ENCODE data around the gene FAM131B.

The FAM131B gene

GRCh38 chr7:143343596-143343995, 18.9 kb downstream of the FAM131B start:
- H3K27me3 ChIP-seq (ENCODE audit: insufficient read depth, poor library complexity, severe bottlenecking) = no peaks in the 10 kb centered on the region
- no peak overlapping the region for H3K27ac ChIP-seq (replicated peaks)
- H3K4me3 ChIP-seq (replicated peaks; ENCODE audit: insufficient read depth, low read length) = no peak overlapping the region
- no peak for DNase-seq (ENCODE audit: low read depth in 1 of 2, low spot score in 1 of 2)
- no peak for TF ChIP-seq POLR2AphosphoS5 (IDR thresholded peaks at IDR 0.05; ENCODE audit: low read depth)
- no peak for TF ChIP-seq CTCF (IDR thresholded peaks at IDR 0.05; ENCODE audit: insufficient read depth, low read length)
- no peak for TF ChIP-seq GABPA (IDR thresholded peaks at IDR 0.05; ENCODE audit: low read depth)
- TF ChIP-seq SPI1 (IDR thresholded peaks at IDR 0.05; ENCODE audit: borderline replicate concordance, low read depth) = no peak
- TF ChIP-seq REST (IDR thresholded peaks at IDR 0.05; ENCODE audit: insufficient replicate concordance, low read depth) = no peak

GRCh38 chr7:143341842-143342241, 20.7 kb downstream of the FAM131B start:
- DNase-seq (ENCODE audit: low read depth in 1 of 2, low spot score in 1 of 2) = no peak
- TF ChIP-seq POLR2AphosphoS5 (IDR thresholded peaks at IDR 0.05; ENCODE audit: low read depth) (no peak), CTCF (IDR thresholded peaks at IDR 0.05; ENCODE audit: insufficient read depth, low read length) (no peak), REST (IDR thresholded peaks at IDR 0.05; ENCODE audit: insufficient replicate concordance, low read depth) (no peak), SPI1 (IDR thresholded peaks at IDR 0.05; ENCODE audit: borderline replicate concordance, low read depth) (no peak), GABPA (IDR thresholded peaks at IDR 0.05; ENCODE audit: low read depth) (no peak)
- Histone ChIP-seq H3K4me3 (replicated peaks; ENCODE audit: insufficient read depth, low read length) (no peak overlapping the region), H3K27me3 (ENCODE audit: insufficient read depth, poor library complexity, severe bottlenecking) (no peaks in the 10 kb centered on the region), H3K27ac (replicated peaks) (no peak overlapping the region)

- Histone ChIP-seq H3K4me3 (replicated peaks; ENCODE audit: insufficient read depth, low read length) (no peak overlapping the region), H3K27me3 (ENCODE audit: insufficient read depth, poor library complexity, severe bottlenecking) (no peaks in the 10 kb centered on the region), H3K27ac (replicated peaks) (no peak overlapping the region)
- no peak for DNase-seq (ENCODE audit: low read depth in 1 of 2, low spot score in 1 of 2)
- TF ChIP-seq REST (IDR thresholded peaks at IDR 0.05; ENCODE audit: insufficient replicate concordance, low read depth) (no peak), POLR2AphosphoS5 (IDR thresholded peaks at IDR 0.05; ENCODE audit: low read depth) (no peak)
Observed at GRCh38 chr7:143337216-143337615, 25.3 kb downstream of the FAM131B start.

GRCh38 chr7:143334244-143334643, 28.3 kb downstream of the FAM131B start:
- TF ChIP-seq POLR2AphosphoS5 (IDR thresholded peaks at IDR 0.05; ENCODE audit: low read depth) (no peak), CTCF (IDR thresholded peaks at IDR 0.05; ENCODE audit: insufficient read depth, low read length) (no peak), GABPA (IDR thresholded peaks at IDR 0.05; ENCODE audit: low read depth) (no peak), REST (IDR thresholded peaks at IDR 0.05; ENCODE audit: insufficient replicate concordance, low read depth) (no peak), SPI1 (IDR thresholded peaks at IDR 0.05; ENCODE audit: borderline replicate concordance, low read depth) (no peak)
- Histone ChIP-seq H3K4me3 (replicated peaks; ENCODE audit: insufficient read depth, low read length) (no peak overlapping the region), H3K27ac (replicated peaks) (no peak overlapping the region), H3K27me3 (ENCODE audit: insufficient read depth, poor library complexity, severe bottlenecking) (no peaks in the 10 kb centered on the region)
- DNase-seq (ENCODE audit: low read depth in 1 of 2, low spot score in 1 of 2) = no peak
